ENCODE results near the gene KIRREL3. TPM values are rescaled to one million over a fixed set of nuclear protein-coding genes. Genes with fewer than 3 reads are reported as not detected.
A peak's percentile ranks its signal among the peaks of the same experiment; 100 is the strongest.

KIRREL3 gene
- total and polyA plus RNA-seq, 2 of the 8 experiments (the other 6 are each of a cell fraction or from before 2014, with no cell fraction given): 0.29 to 0.32 TPM

GRCh38 chr11:126603486-126603885 is 397.1 kb downstream of the KIRREL3 start:
- peak overlapping the region; percentile 47; the same call in 1 of the 2 replicates for H2AK5ac ChIP-seq (ENCODE audit: low read depth, low read length)
- CTCF ChIA-PET (ENCODE audit: partially characterized antibody): interaction anchor here (0.7 to 11.1 kb wide), 6 partner anchors 12 to 387 kb away, joined by 3 to 142 read pairs (median 3); no protein-coding TSS in a partner anchor
- peak overlapping the region; percentile 34; the same call in 1 of the 2 replicates for H3K18ac ChIP-seq (ENCODE audit: extremely low read depth, low read length)
- H3K4me1 ChIP-seq (replicated peaks in 1 of 4; ENCODE audit: control insufficient read depth in 3 of 4, insufficient read depth in 4 of 4, low read length in 3 of 4): peaks cover 10 to 20% (median 16%) of the 10 kb centered on the region in 4 experiments
- TF ChIP-seq USF2 (IDR thresholded peaks at IDR 0.05; ENCODE audit: low read length) (no peak), YY1 (IDR thresholded peaks at IDR 0.05; ENCODE audit: low read depth, low read length) (no peak), CREB1 (IDR thresholded peaks at IDR 0.05) (no peak), BCL11A (IDR thresholded peaks at IDR 0.05; ENCODE audit: low read depth in 2 of 2, low read length in 2 of 2) (no peak), POLR2A (IDR thresholded peaks at IDR 0.05; ENCODE audit: control extremely low read depth in 1 of 2, low read depth in 2 of 2, low read length in 2 of 2) (no peak), EGR1 (IDR thresholded peaks at IDR 0.05; ENCODE audit: borderline replicate concordance, low read depth, low read length) (no peak), CHD1 (IDR thresholded peaks at IDR 0.05; ENCODE audit: low read depth, low read length) (no peak), ATF2 (IDR thresholded peaks at IDR 0.05; ENCODE audit: low read length) (no peak)
- no peak overlapping the region for H2BK12ac ChIP-seq (ENCODE audit: low read depth, low read length)
- H3K9me3 ChIP-seq (ENCODE audit: insufficient read depth in 2 of 2, low read depth in 1 of 2, low read length in 1 of 2): 0 out of 4 replicates have a peak, but pooled peaks cover 0 to under 1% of the 10 kb centered on the region in 2 experiments
- no peak overlapping the region for H3K4ac ChIP-seq (replicated peaks; ENCODE audit: insufficient read length, low read depth, low read length)
- POLR2A ChIA-PET (ENCODE audit: partially characterized antibody): no interaction called here
- no peak overlapping the region for H3K14ac ChIP-seq (ENCODE audit: insufficient read length)
- no peak overlapping the region for H3K56ac ChIP-seq (replicated peaks; ENCODE audit: insufficient read length, low read depth, low read length)
- FAIRE-seq (no peak), DNase-seq (ENCODE audit: low read depth in 1 of 2, low spot score in 2 of 2) (no peak)
- H3K79me1 ChIP-seq (ENCODE audit: low read depth, low read length): no peaks in the 10 kb centered on the region
- H3K27ac ChIP-seq (ENCODE audit: low read depth, low read length): no peak overlapping the region
- no peak overlapping the region for H3K23ac ChIP-seq (ENCODE audit: insufficient read length)
- H2BK15ac ChIP-seq (ENCODE audit: low read length): no peak overlapping the region; the same call in 1 of the 2 replicates
- no peak overlapping the region for H4K8ac ChIP-seq (ENCODE audit: extremely low read depth, insufficient read depth, low read length)
- no peak overlapping the region for H2BK20ac ChIP-seq (ENCODE audit: low read length)
- no peaks in the 10 kb centered on the region; a peak in 4 of 7 replicates for H3K27me3 ChIP-seq (replicated peaks in 1 of 4; ENCODE audit: control insufficient read depth in 3 of 4, extremely low read depth in 1 of 4, insufficient read depth in 3 of 4, low read length in 3 of 4)
- whole genome bisulfite sequencing, 2 experiments (ENCODE audit: extremely low coverage in 1 of 2, insufficient coverage in 1 of 2, insufficient read length in 1 of 2, insufficient replicate concordance in 2 of 2, low coverage in 1 of 2, low lambda C conversion rate in 2 of 2, missing lambda C conversion rate in 1 of 2): 81% methylated on average over 6 of the region's 6 CpGs; no CpG with 5 or more reads in 1 of the 2 experiments
- H3K4me2 ChIP-seq (ENCODE audit: insufficient read depth in 1 of 2, low read depth in 2 of 2, low read length in 2 of 2): no peak overlapping the region
- H4K5ac ChIP-seq (ENCODE audit: insufficient read length, low read depth, low read length): no peak overlapping the region
- no peaks in the 10 kb centered on the region for H3K79me2 ChIP-seq (ENCODE audit: control insufficient read depth in 1 of 2, insufficient read depth in 2 of 2, low read length in 2 of 2)
- H3K9ac ChIP-seq (replicated peaks in 1 of 4; ENCODE audit: extremely low read depth in 1 of 4, low read depth in 3 of 4, low read length in 3 of 4): no peak overlapping the region
- no peak overlapping the region for H2AFZ ChIP-seq (ENCODE audit: low read length)
- no peak overlapping the region for H2BK120ac ChIP-seq (replicated peaks; ENCODE audit: low read depth, low read length)
- H3K23me2 ChIP-seq (ENCODE audit: low read depth, low read length): no peaks in the 10 kb centered on the region; the same call in 1 of the 2 replicates
- no peak overlapping the region for H2BK5ac ChIP-seq (ENCODE audit: low read depth, low read length)
- H4K20me1 ChIP-seq (replicated peaks in 1 of 2; ENCODE audit: control insufficient read depth in 1 of 2, insufficient read depth in 2 of 2, low read length in 2 of 2): no peaks in the 10 kb centered on the region
- H4K91ac ChIP-seq (replicated peaks; ENCODE audit: insufficient read length, low read length): no peak overlapping the region
- H3K4me3 ChIP-seq (ENCODE audit: extremely low read depth in 1 of 4, insufficient read depth in 2 of 4, low read depth in 3 of 4, low read length in 4 of 4): no peak overlapping the region
- no peaks in the 10 kb centered on the region for H3K36me3 ChIP-seq (ENCODE audit: control insufficient read depth in 2 of 4, insufficient read depth in 4 of 4, low read length in 3 of 4)

Data from H1 (cell line).